ENCODE measurements around the gene TCF20.
A peak's percentile ranks its signal among the peaks of the same experiment; 100 is the strongest.

The TCF20 gene

DNA sequence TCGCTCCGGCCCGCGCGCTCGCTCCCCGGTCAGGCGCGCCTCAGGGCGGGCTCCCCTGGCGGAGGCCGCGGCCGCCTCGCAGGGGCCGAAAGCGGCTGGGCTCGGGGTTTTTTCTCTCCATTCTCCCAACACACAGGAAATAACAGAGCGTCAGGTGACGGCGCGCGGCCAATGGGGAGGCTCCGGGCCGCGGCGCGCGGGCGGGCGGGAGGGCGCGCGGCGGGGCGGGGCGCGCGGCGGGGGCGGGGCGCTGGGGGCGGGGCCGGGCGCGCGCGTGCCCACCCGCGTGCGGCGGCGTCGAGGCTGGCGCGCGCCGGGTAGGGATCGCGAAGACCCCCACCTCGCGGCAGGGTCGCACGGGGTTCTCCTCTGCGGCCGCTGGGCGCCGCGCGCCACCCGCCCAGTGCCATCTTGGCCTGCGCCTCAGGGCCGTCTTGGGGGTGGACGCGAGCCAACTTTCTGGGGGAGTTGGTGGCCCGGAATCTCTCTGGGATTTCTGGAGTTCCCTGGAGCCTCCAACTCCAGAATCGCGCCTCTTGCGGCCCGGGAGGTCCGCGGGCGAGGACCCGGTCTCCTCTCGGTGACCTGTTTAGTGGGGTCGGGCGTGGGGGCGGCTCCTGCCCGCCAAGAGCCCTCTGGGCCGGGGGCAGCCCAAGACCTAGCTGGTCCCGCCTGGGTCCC, at the start of gene TCF20:
Gene TCF20, minus strand, starts transcription at position 144 of the 681 bp plus-strand sequence. CDS start 55,348 bp downstream, outside the sequence.
- DNase-seq: peak; percentile 51 to 65 (median 54)

DNA sequence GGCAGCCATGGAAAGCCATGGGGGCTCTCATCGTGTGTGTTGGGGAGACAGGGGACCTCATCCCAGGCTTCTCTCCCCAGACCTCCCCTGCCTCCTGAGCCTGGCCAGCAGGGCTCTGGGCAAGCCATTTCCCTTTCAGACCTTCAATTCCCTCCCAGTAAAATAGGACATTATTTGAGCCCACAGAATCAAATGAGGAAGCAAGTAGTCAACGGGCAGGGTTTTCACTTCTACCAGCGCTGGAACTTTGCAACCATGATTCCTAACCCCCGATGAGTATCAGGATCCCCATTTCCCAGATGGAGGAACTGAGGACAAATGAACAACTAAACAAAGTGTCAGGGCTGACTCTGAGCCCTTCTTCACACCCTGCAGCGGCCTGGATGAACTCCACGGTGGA, 48.9 kb upstream of the TCF20 start:
- no peak for DNase-seq

DNA sequence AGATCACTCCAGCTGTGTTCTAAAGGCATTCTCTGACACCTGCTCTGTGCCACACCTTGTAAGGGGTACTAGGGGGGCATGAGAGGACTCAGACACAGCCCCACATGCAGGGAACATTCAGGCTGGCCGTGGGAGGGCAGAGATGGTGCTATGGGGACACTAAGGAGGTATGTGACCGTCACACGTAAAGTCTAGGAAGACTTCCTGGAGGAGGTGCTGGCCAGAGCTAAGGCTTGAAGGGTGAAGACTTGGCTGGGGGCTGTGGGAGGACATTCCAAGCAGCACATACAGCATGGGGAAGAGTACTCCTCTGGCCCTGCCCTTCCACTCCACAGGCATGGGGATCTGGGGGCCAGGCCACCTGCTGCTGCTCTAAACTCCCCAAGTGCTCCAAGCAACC, 48.5 kb upstream of the TCF20 start:
- DNase-seq: no peak

DNA sequence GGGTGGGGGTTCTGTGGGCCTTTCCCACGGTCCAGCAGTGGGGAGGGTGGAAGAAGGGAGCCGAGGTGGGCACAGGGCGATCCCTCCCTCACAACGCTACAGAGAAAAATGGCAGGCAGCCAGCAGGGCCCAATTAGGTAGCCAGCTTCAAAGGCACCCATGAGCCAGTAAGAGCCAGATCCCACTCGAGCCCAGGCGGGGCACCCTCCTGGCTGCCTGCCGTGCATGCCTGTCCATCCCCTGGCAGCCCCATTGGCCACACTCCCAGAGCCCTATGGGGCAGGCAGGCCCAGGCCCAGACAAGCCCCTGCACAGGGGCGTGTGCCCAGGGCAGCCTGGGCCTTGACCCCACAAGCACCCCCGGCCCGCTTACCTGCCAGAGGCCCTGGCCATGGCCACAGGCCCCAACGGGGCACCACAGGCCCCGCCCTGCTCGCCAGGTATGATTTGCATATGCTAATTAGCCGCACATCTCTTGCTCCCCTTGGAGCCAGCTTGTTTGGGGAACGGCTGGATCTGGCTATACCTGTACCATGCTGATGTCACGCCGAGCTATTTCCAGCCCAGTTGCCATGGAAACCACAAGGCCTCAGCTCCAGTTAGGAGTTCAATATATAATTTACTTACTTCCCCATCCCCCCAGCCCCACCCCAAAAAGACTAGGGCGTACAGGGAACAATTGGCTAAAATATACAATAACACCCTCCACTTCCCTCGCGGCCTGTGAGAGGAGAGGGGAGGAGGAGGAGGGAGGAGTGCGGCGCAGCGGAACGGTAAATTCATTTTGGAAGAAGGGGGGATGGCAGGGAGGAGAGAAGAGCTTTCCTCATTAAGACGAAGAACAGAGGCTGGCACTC, 47.5 kb upstream of the TCF20 start:
- DNase-seq: no peak

DNA sequence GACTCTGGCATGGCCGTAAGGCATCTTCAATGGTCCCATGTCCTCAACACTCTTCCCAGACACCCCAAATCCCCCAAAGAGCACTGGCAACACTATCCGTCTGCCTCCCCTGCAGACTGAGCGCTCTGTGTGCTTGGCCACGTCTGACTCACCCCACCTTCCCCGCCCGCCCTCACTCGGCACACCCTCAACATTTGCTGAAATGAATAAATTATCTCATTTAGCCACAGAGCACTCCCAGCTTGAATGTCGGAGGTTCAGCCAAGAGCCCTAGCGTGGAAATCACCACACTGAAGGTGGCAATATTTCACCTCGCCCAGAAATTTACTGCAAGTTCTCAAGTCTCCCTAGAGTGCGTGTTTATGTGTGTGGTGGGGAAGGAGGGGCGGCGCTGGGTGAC, 46.6 kb upstream of the TCF20 start:
- DNase-seq: no peak

DNA sequence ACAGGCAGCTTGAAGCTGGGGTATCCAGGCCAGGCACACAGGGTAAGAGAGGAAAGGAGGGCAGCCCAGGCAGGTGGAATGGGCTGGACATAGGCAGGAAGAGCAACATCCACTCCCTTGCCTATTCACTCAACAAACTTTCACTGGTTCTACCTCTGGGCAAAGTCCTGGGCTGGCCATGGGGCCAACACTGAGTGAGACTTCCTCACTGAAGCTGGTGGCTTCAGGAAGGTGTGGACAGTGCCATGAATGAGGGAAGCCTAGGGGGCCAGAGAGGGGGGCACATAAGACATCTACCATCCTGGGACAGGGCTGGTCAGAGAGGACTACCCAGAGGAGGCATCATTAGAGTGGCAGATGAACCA, 44.9 kb upstream of the TCF20 start:
- DNase-seq: no peak

DNA sequence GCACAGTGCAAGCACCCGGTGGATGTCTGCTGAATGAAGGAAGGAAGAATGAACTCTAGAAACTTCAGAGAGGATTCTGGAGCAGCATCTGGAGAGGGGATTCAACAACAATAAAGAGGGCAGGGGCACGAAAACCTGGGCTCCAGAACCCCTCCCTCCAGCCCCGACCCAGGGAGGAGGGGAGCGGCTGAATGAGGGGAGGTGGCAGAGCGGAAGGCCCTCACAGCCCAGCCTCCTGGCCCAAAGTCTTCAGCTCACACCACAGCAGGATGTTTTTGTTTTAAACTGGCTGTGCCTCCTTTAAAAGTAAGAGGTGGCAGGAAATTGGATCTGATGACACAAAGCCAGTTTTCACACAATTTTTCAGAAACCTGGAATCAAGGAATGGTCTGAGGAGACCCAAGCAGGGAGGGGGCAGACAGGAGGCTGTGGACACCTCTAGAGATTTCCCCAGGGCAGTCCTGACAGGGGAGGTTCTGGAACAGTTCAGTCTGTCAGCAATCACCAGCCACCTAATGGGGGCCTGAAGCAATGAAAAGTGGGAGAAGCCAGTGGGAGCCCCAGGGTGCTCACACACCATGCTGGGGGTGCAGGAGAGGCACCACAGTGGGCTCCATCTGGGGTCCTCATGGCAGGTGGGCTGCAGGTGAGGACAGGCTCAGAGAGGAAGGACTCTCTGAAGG, 44.4 kb upstream of the TCF20 start:
- DNase-seq: no peak

DNA sequence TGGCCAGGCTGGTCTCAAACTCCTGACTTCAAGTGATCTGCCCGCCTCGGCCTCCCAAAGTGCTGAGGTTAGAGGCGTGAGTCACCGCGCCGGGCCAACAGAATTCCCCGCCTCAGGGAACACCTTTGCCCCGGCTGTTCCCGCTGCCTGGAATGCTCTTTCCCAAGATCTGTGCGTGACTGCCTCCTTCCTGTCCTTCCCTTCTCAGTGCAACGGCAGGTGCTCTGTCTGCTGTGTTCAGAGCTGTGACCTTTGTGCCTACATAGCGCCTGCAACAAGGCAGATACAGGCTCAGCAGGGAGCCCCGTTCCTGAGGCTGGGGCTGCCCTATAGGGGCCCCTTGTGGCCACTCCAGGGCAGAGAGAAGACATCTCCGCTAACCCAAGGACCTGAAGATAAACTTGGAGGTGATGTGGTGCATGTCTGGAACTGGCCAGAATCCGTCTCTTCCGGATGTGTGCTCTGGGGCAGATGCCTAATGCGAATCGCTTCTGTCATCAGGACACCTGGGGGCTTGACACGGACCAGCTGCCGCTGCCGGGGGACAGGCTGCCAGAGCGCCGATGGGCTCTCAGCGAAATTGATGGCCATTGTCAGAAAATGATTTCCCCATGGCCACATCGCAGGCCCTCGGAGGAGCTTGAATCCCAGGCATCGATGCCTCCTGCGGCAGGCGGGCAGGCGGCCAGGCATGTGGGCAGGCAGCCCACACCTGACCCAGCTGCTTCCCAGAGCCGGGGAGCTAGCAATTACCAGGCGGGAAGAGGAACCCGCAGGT, 43.5 kb upstream of the TCF20 start:
- peak in 1 of 4 experiments; percentile 26 for DNase-seq

DNA sequence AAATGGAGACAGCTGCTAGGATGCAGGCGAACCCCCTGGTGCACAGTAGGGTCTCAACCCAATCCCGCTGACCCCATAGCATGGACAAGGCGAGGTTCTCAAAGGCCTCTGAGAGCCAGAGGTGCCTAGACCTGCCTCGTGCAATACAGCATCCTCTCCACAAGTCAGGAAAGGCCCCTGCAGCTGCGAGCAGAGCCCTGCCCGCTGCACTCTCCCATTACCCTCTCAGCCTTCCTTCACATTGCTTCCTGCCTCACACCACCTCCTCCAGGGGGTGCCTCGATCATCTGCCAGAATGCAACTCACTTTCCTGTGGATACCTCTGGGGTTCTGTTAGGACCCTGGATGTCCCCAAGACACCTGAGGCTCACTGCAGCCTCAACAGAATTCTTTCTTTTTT, 42.8 kb upstream of the TCF20 start:
- no peak for DNase-seq

DNA sequence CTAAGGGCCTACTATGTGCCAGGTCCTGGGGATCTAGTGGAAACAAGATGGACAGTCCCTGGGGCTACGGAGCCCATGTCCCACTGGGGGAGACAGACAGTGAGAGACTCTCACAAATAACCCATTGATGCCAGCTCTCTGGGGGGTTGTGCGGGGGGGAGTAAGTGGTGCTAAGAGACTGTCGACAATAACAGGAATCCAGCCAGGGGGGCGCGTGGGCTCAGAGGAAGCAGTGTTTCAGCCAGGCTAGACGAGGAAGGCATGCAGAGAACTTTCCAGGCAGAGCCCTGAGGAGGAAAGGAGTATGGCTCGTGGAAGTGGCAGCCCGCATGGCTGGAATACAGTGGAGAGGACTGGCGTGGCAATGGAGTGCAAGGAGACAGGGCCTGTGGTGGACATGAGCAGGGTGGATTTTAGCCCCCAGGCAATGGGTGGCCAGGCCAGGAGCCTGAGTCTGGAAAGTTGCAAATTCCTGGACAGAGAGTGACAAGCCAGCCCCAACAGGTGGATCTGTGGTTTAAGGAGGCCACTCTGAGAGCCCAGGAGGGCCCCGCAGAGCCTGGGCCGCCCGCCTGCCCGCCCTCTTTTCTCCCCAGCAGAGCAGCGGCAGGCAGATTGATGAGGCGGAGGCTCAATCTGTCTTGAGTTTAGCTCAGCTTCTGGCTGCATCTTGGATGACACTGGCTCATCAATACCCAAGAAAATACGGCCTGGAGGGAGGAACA, 40.0 kb upstream of the TCF20 start:
- DNase-seq: no peak

DNA sequence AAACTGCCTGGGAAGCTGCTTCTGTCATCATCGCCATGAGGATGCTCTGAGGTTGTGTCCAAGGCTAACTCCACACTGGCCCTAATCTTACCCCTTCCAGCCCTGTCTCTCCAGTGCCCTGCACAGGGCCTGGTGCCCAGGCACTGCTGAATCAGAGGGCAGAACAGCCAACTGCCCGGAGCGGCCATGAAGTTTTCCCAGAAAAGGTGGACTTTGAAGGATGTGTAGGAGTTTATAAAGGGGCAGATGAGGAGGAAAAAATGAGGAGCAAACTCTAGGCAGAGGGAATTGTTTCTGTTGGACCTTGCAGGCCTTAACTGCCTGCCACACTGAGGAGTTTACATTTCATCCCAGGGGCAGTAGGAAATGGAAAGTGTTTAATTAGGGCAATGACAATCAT, 39.4 kb upstream of the TCF20 start:
- no peak for DNase-seq

DNA sequence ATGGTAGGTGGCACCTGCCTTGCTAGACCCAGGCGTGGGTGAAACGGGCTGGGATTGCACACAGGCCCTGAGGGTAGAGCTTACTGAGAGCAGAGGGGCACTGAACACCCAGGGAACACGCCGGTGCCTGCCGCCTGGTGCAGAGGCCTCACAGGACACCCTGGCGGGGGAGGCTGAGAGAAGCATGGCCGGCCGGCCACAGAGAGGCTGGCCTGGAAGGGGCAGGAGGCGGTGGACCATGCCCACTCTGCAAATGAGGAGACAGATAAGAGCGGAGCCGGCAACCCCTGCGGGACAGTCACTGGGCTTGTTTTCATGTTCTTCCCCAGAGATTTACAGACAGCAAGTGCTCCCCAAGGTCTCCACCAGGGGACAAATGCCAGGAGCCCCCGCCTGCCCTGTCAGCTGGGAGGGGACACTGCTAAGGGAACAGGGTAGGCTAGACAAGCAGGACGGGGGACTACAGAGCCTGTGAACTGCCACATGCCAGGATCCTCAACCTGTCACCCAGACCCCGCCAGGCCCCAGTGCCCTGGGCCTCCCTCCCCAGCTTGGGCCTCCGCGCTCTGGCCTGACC, 38.5 kb upstream of the TCF20 start:
- DNase-seq: no peak

DNA sequence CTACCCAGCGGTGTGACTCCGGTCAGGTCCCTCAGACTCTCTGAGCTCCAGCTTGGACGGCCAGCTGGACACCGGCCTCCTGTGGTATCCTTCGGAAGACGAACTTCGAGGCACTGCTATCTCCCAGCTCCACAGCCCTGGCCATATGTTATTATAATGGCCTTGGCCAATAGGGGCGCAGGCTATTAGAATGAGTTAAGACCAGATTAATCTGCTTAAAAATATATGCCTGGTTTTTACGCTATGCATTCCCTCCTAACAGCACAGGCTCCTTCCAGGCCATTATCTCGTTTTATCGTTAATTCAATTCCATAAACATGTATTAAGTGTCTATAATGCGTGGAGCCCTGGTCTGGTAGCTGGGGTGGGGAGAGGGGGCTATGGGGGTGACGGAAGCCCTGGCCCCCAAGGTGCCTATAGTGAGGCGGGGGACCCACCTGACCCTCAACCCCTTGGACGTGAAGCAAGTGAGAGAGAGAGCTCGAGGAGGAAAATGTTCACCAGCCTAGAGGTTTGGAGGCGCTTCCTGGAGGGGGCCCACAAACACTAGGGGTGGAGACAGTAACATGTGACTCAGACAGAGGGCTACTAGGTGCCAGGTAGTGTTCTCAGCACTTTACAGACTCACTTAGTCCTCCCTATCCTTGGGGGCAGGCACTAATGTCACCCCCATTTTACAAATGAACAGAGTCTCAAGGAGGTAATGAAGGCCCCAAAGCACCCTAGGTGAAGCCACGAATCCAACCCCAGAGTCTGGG, 37.5 kb upstream of the TCF20 start:
- no peak for DNase-seq

DNA sequence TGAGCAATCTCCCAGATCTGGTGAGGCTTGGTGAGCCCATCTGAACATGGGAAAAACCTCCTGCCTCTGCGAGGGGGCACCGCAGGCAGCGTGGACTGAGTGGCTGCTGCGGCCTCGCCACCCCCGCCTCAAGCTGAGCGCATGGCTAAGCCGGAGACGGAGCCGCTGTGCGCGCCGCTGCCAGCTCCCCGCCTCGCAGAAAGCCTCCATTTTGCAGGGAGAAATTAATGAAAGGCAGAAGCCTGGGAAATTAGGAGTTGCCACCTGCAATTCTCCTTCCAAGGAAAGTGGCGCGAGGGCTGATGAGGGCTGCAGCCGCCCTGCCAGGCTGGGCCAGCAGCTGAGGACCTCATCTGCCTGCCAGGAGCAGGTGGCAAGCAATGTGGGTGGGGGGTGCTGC, 35.6 kb upstream of the TCF20 start:
- no peak for DNase-seq

DNA sequence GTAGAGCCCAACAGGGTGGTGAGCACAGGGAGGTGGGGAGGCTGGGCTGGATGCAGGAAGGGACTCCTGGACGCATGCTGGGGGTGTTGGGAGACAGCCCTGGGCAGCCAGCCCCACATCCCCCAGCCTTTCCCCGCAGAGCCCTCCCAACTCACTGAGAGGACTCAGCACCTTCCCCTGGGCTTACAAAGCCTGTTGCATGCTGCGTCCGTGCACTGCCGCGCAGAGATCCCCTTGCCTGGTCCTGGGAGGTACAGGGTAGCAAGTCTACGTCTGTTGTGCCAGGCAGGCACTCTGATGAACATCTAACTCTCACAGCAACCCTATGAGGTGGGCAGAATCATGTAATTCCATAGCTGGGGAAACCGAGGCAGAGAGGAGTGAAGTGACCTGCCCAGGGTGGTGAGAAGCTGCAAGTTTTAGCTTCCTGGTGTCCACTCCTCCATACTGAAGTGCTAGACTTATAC, 33.9 kb upstream of the TCF20 start:
- DNase-seq: no peak

DNA sequence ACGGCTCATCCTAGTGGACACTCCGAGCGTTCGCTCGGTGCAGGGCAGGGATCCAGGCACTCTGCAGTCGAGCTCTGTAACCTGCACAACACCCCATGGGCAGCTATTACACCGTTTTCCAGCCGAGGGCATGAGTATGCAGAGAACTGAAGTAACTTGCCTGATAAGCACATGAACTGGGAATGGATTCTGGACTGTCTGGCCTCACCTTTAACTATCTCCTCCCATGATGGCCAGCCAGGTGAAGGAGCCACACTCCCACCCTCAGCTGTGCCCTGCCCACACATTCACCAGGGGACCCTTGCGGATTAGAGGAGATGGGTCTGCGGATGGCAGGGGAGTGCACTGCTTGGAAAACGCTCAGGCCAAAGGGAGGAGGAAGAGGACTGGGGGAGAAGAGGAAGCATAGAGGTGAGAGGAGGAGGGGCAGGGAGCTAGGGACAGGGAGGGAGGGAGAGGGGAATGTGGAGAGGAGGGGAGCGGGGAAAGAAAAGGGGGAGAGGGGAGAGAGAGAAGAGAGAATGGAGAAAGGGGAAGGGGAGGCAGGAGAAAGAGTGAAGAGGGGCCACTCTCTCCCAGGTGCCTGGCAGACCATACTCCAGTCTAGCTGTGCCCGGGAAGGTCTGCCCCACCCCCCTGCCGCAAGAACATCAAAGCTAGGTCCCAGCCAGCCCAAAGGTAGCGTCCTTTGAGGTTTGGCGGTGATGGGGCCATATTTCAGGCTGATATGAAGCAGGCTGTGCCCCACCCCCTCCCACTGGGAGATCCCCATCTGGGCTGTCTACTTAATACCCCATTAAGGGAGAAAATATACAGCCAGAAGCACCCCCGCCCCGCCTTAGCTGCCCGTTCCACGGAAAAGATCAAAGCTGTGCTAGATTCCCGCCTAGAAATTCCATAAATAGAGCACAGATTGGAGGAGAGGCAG, 33.2 kb upstream of the TCF20 start:
- no peak for DNase-seq

DNA sequence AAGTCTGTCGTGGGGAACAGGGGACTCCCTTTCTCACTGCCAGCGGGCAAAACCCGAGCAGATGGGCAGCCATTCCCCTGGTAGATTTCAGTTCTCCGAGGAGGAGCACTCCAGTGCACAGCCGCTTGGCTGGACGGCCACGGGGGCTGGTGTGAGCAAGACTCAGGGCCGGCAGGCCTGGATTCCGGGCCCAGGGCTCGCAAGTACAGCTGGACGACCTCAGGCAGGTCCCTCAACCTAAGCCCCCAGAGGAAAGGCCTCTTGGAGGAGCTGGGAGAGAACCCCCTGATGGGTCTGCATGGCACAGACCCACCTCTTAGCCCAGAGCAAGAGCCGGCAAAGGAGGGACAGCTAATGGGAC, 31.3 kb upstream of the TCF20 start:
- no peak for DNase-seq

DNA sequence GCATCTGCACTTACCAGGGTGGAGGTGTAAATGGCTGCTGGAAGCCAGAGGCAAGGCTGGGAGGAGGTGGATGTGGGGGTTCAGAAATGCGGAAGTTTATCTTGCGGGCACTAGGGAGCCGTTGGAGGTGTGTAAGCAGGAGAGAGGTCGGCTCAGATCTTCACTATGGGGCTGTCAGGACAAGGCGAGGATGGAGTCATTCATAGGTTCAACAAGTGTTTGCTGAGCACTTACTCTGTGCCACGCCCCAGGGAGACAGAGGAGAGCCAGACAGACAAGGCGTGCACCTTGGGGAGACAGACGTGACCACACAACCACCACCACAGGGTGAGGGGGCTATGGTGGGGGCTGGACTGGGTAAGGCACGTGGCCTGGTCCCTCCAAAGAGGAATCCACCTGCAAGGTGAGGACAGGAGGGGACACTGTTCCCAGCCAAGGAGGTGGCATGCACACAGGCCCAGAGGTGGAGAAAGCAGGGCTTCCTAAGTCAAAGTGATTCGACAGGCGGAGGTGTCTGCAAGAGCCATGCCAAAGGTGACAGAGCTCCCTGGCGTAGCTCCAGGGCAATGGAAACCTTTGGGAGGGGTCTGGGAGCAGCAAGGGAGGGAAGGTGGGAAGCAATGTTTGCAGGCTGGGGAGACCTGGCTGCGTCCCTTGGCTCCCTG, 30.8 kb upstream of the TCF20 start:
- DNase-seq: no peak
